ENCODE measurements around the gene EPHA3.

GRCh38 chr3:89261673-89262072, 154.3 kb downstream of the EPHA3 start:
- no peak for TF ChIP-seq POLR2A (IDR thresholded peaks at IDR 0.05; ENCODE audit: extremely low read depth, insufficient read length)
- TF ChIP-seq CTCF (IDR thresholded peaks at IDR 0.05; ENCODE audit: low read depth, low read length) = no peak
- no peak for TF ChIP-seq MAX (IDR thresholded peaks at IDR 0.05; ENCODE audit: low read depth, low read length)
